ENCODE data around the gene ADAMTS9.

DNA sequence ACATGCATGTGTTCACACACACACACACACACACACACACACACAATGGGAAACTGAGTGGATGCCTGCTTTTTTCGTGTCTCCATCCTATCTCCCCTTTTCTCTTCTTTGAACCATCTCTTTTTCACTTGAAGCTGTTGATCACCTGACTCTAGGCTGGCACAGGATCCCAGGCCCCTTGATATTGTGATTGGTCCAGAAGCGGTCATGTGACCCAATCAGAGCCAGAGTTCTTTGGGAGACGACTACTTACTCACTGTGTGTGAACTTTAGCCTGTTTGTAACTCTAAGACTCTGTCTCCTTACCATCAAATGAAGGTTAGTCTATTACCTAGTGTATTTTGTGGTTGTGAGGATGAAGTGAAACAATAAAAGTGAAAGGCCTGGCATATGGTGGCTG is 172.9 kb downstream of the ADAMTS9 start:
- TF ChIP-seq CTCF (conservative IDR thresholded peaks at IDR 0.05) (no peak), EZH2 (IDR thresholded peaks at IDR 0.05; ENCODE audit: low read depth) (no peak)

Measured in PC-9 (cell line).